ENCODE measurements around the gene FBXL22.

GRCh38 chr15:63608989-63609388 lies 11.8 kb downstream of the FBXL22 start:
- no peak for TF ChIP-seq POLR2A (IDR thresholded peaks at IDR 0.05; ENCODE audit: low read depth, low read length)
- no peak for TF ChIP-seq RCOR1 (IDR thresholded peaks at IDR 0.05; ENCODE audit: insufficient replicate concordance, low read length)
- TF ChIP-seq, protein P1, sequence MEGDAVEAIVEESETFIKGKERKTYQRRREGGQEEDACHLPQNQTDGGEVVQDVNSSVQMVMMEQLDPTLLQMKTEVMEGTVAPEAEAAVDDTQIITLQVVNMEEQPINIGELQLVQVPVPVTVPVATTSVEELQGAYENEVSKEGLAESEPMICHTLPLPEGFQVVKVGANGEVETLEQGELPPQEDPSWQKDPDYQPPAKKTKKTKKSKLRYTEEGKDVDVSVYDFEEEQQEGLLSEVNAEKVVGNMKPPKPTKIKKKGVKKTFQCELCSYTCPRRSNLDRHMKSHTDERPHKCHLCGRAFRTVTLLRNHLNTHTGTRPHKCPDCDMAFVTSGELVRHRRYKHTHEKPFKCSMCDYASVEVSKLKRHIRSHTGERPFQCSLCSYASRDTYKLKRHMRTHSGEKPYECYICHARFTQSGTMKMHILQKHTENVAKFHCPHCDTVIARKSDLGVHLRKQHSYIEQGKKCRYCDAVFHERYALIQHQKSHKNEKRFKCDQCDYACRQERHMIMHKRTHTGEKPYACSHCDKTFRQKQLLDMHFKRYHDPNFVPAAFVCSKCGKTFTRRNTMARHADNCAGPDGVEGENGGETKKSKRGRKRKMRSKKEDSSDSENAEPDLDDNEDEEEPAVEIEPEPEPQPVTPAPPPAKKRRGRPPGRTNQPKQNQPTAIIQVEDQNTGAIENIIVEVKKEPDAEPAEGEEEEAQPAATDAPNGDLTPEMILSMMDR (conservative IDR thresholded peaks at IDR 0.05; ENCODE audit: low read depth, low read length), result no peak
- TF ChIP-seq RAD21 (IDR thresholded peaks at IDR 0.05; ENCODE audit: low read length), result no peak
- no peak for TF ChIP-seq FOS (IDR thresholded peaks at IDR 0.05; ENCODE audit: low read depth, low read length)
- TF ChIP-seq BHLHE40 (IDR thresholded peaks at IDR 0.05; ENCODE audit: low read depth, low read length), result no peak
- no peak for TF ChIP-seq MXI1 (IDR thresholded peaks at IDR 0.05; ENCODE audit: borderline replicate concordance, low read depth, low read length)
- no peak for TF ChIP-seq RFX5 (IDR thresholded peaks at IDR 0.05; ENCODE audit: low read depth, low read length)
- no peak for TF ChIP-seq MAFK (IDR thresholded peaks at IDR 0.05; ENCODE audit: low read depth, low read length)

Data from IMR-90 (cell line).